Fibroblast of peridontal ligament (primary cell): ENCODE results near the gene RGS9BP.
"Not testable (repeated sequence)": the region's sequence is repeated elsewhere in the genome, so short reads cannot be mapped to it uniquely, and the experiment has no call there.

Experiments used
- DNase-seq: peaks from one replicate; pipeline ENCODE4 v3.0.0-alpha.2; 2010; ENCODE audit errors: extremely low read depth

RGS9BP gene

GRCh38 chr19:32695506-32695905 lies 19.9 kb downstream of the RGS9BP start:
- not testable (repeated sequence) for DNase-seq

DNA sequence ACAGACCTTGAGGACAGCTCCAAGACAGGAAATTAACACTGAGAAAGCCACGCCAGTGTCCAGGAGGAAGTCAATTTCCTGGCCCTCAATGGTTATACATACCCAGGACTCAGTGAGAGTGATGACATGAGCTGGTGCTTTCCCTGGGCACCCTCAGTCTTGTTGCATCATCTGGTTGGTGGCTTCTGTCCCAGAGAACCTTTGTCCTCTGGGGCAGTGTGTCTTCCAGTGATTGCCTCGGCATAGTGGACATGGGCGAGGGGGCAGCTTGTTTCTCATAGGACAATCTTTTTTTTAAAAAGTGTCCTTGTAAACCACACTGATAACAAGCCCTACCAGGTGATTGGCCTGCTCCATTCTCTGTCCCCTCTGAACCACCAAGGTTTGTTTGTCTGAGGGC lies 21.1 kb downstream of the RGS9BP start:
- DNase-seq: not testable (repeated sequence)

DNA sequence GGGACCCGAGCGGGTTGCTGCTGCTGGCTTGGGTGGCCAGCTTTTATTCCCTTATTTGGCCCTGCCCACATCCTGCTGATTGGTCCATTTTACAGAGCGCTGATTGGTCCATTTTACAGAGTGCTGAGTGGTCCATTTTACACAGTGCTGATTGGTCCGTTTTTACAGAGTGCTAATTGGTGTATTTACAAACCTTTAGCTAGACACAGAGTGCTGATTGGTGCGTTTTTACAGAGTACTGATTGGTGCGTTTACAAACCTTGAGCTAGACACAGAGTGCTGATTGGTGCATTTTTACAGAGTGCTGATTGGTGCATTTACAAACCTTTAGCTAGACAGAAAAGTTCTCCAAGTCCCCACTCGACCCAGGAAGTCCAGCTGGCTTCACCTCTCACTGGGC lies 24.5 kb downstream of the RGS9BP start:
- DNase-seq: not testable (repeated sequence)

GRCh38 chr19:32702010-32702409 lies 26.4 kb downstream of the RGS9BP start:
- DNase-seq: no peak

DNA sequence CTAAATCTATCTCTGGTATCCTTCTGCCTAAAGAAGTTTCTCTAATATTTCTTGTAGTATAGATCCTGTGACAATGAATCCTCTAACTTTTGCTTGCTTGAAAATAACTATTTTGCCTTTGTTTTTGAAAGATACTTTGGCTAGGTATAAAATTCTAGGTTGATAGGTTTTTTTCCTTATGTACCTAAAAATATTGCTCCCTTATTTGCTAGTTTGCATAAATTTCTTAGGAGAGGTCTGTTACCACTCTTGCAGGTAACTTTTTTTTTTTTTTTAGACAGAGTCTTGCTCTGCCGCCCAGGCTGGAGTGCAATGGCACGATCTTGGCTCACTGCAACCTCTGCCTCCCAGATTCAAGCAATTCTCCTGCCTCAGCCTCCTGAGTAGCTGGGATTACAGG lies 28.4 kb downstream of the RGS9BP start:
- DNase-seq: not testable (repeated sequence)

DNA sequence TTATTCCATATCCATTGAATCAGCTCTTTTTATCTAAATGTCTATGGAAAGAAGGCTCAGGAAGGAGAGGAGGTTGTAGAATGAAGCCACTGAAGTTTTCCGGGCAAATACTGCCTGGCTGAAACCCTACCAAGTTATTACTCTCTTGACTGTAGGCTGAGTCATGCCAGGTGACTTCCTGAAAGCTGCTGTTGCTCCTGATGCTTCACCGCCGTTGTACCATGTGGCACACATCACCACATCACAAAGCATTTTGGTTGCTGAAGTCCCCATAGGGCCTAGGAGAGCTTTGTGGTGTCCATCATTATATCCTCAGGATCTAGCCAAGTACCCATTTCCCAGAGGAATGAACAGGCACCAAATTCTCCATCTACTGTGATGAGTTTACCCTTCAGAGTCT lies 32.8 kb downstream of the RGS9BP start:
- no peak for DNase-seq

- no peak for DNase-seq
Observed at GRCh38 chr19:32709032-32709431, 33.4 kb downstream of the RGS9BP start.

DNA sequence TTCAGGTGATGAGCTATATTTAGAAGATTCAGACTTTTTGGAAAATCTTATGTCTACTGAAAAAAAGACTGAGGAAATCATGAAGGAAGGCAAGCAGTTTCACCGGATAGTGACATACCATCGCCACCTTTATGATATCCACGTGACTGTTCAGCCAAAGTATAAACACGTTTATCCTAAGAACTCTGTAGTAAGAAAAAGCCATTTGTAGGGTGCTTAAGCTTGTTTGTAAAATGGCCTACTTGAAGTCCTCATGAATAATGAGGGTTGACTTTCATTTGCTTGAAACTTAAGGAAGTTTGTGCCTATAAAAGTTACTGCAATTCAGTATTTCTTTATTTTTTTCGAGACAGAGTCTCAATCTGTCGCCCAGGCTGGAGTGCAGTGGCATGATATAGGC lies 36.1 kb downstream of the RGS9BP start:
- no peak for DNase-seq

GRCh38 chr19:32716203-32716602 lies 40.6 kb downstream of the RGS9BP start:
- DNase-seq: not testable (repeated sequence)

DNA sequence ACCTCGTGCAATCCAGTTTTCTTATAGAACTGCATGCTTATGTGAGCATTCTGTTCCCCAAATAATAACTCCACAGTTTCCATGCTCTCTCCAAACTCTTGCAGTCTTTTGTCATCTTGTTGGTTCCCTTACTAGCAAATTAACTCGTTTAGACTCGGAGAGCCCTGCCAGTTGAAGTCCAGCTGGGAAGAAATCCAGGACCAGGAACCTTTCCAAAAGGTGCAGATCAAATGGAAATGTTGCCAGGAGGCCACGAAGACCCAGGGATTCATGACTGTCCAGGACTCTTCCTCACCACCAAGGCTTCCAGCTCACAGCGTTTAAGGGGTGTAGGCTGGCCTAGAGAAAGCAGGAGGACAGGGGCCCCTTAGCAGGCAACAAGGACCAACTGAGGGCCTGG lies 41.8 kb downstream of the RGS9BP start:
- DNase-seq: no peak

- no peak for DNase-seq
Observed at GRCh38 chr19:32718286-32718685, 42.6 kb downstream of the RGS9BP start.

- DNase-seq: no peak
Observed at GRCh38 chr19:32719611-32720059, 44.0 kb downstream of the RGS9BP start, which contains the start of gene TDRD12. Gene TDRD12, plus strand, starts transcription at chr19:32719767. Its CDS starts 306 bp downstream, at chr19:32720073.

DNA sequence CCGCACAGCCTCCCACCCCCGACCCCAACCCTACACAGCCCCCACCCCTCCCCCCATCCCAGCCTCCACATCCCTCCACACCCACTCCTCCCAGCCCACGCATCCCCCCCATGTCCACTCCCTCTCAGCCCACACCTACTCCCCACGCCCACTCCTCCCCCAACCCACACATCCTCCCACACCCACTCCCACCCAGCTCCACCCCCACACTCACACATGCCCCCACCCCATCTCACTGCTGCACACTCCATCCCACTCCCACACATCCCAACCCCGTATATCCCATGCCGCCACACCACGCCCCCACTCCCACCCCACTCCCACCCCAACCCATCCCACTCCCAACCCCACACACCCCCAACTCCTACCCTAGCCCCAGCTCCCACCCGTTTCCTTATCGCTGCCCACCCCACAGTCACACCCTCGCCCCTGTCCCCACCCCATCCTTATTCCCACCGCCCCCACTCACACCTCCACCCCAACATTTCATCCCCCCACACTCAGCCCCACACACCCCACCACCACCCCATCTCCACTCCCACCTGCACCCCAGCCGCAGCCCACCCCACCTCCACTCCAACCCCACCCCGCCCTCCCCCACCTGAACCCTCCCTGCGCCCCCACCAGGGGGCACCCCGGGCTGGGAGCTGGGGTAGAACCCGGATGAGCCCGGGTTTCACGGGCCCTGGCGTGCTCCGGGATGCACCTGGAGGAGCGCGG lies 44.7 kb downstream of the RGS9BP start:
- DNase-seq: no peak

DNA sequence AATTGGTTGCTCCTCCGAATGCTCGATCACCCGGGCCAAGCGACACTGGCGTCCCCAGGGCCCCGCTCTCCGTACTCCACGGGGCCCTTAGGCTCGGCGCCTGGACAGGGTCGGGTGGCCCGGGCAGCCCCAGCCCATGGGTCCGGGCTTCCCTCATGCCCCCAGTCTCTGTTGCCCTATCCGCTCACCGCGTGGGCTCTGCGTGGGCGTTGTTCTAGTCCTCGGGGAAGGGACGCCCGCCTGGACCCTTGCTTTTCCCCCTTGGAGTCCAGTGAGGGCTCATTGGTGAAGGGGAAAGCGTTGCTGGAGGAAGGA lies 45.2 kb downstream of the RGS9BP start:
- no peak for DNase-seq
